GM13977 (cell line): ENCODE data around the gene PLAC9.

Experiments used
- DNase-seq: peaks from one replicate; pipeline ENCODE4 v3.0.0; 2012; ENCODE audit warnings: low spot score
- CTCF ChIP-seq: IDR thresholded peaks from 2 replicates; pipeline ENCODE4 v1.5.1; 2012; ENCODE audit warnings: mild to moderate bottlenecking, control low read depth; ENCODE audit not compliant: insufficient read depth; ENCODE audit errors: extremely low read depth, missing control alignments
- in situ Hi-C: fragments of 300-500 bp; cut with MboI; formaldehyde crosslinking; loops from one replicate; pipeline ENCODE4 v1.12.0; 2022; ENCODE audit warnings: low sequenced_read_pairs, low pct_unique_long_range_greater_than_20kb, mixed read lengths, inconsistent platforms; ENCODE audit not compliant: unreplicated experiment

The PLAC9 gene

DNA sequence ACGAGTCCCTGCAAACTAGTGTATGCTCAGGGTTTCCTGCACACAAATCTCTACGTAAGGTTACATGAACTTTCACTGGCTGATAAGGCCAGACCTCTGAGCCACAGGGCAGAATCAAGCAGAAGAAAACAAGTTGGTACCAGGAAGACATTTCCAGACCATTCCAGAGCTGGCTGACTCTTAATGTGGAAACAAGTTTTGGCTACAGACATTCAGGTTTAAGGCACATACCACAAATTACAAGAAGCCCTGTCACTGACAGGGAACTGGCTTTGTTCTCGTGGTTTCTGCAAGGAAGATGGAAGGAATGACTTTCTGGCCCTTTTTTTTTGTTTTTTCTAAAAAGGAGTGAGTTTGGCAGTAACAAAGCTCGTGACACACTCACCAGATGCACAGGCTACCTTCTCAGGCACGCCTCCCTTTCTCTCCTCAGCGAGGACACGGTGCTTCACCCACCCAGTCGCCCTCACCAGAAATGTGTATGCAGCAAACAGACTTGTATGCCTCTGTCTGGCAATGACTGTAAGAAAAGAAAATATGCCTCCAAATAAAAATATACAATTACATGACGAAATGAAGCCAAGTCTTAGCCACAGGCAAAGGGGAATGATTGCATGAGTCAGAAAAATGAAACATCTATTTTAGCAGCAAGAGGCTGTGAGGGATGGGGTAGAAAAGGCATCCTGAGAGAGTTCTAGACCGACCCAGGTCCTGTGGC lies 22.6 kb downstream of the PLAC9 start:
- TF ChIP-seq CTCF, result no peak
- in situ Hi-C loops, result no loop called here
- DNase-seq, result no peak

DNA sequence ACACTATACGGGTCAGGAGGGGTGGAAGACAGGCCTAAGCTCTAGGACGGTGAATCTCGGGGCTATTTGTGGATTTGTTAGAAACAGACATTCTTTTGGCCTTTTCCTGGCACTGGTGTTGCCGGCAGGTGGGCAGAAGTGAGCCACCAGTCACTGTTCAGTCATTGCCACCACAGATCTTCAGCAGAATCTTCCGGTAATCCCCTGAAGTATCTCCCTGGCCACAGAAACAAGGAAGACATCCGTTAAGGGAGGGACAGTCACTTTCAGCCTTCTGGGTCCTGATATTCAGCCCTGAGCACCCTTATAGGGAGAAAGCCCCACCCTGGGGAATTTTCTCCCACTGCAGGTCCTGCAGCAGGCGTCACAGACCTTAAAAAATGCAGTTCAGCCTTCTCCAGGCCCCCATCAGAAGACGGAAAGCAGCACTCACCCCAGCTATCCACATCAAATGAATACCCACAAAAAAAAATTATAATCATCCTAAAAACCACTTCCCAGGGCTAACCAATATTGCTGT lies 23.2 kb downstream of the PLAC9 start:
- no peak for TF ChIP-seq CTCF
- DNase-seq, result no peak
- in situ Hi-C loops, result no loop called here

DNA sequence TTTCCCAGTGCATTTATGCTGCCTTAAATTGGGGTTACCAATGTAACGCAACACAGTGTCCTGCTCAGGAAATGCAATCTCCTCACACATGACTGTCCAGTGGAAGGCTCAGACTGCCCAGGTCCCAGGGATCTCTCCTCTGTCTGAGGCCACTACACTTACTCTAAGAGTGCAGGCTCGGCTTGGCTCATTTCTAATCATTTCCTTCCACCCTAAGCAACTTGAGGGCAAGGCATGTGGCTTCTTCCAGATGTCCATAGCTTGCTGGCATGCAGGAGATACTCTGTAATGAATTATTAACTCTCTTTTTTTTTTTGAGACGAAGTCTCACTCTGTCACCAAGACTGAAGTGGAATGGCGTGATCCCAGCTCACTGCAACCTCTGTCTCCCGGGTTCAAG lies 23.7 kb downstream of the PLAC9 start:
- in situ Hi-C loops, result no loop called here
- DNase-seq, result no peak
- TF ChIP-seq CTCF, result no peak

DNA sequence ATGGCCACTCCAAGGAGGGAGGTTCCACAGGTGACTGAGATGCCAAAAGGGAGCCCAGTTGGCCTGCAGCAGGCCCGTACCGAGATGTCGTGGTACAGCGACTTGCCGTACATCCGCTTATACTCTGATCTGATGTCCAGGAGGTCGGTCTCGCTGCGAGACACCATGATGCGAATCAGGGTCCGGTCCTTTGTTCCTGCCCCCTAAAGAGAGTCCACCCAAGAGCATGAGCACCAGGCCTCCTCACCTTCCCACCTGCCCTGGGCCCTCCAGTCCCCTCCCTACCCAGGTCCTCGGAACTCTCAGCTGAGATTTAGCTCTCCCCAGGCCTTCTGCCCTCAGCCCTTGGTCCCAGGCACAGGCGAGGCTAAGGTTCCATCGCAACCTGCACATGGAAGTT lies 25.0 kb downstream of the PLAC9 start:
- DNase-seq, result no peak
- TF ChIP-seq CTCF, result no peak
- in situ Hi-C loops, result no loop called here

DNA sequence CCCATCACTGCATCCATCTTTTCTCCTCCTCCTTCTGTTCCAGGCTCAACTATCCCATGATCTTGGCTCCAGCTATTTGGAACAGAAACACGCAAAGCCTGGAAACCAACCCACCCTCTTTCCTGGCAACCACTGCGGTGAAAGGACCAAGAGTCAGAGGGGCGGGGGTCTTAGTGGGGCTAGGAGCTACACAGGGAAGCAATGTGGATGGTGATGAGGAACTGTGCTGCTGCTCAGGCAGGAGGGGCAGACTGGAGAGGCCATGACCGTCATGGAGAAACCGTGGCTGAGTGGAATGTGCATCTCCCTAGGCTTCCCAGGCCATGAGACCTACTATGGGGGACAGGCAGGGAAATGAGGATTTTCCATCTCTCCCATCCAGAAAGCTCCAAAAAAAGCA lies 25.6 kb downstream of the PLAC9 start:
- in situ Hi-C loops, result no loop called here
- DNase-seq, result no peak
- no peak for TF ChIP-seq CTCF

- TF ChIP-seq CTCF, result no peak
- in situ Hi-C loops, result no loop called here
- DNase-seq, result no peak
Observed at GRCh38 chr10:80158598-80159127, 26.1 kb downstream of the PLAC9 start.
